ENCODE data around the gene FBXO42. TPM values are rescaled to one million over a fixed set of nuclear protein-coding genes. Genes with fewer than 3 reads are reported as not detected.

The FBXO42 gene
- total and polyA plus RNA-seq, 2 of the 4 experiments (the other 2 are of a cell fraction) = 12.0 to 18.8 TPM

DNA sequence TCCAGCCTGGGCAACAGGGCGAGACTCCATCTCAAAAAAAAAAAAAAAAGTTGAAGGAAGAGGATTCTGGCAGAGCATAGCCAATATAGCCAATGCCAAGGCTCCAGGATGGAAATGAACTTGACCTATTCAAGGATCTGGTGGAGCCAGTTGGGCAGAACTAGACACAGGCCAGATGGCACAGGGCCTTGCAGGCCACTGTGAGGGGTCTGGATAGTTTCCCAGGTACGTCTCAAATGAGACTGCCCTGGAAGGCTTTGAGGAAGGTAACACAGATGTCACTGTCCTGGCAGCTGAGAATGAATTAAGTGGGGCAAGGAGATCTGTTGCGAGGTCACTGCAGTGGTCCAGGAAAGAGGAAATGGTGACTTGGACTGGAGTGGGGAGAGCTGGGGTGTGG is 127.8 kb downstream of the FBXO42 start:
- BruUV-seq (replicated peaks) = no TSS peak
- no peaks in the 10 kb centered on the region for H4K20me1 ChIP-seq (ENCODE audit: insufficient read depth, low read length)
- no peak overlapping the region for H3K18ac ChIP-seq (ENCODE audit: low read depth, low read length)
- no peak overlapping the region for H3K14ac ChIP-seq (replicated peaks; ENCODE audit: low read depth, low read length)
- H2BK15ac ChIP-seq (ENCODE audit: low read depth, low read length) = no peak overlapping the region
- no peak for DNase-seq
- H4K91ac ChIP-seq (ENCODE audit: insufficient read depth, low read depth, low read length) = no peak overlapping the region
- H3K4me2 ChIP-seq (ENCODE audit: low read depth, low read length) = no peak overlapping the region
- no peak overlapping the region for H2AK5ac ChIP-seq (ENCODE audit: low read depth, low read length)
- no peaks in the 10 kb centered on the region; the same call in 1 of the 2 replicates for H3K4me1 ChIP-seq (ENCODE audit: control insufficient read depth, insufficient read depth, low read length)
- no peak for ATAC-seq (ENCODE audit: low read depth)
- no peak overlapping the region for H2AFZ ChIP-seq (replicated peaks; ENCODE audit: low read length, poor library complexity)
- H2BK5ac ChIP-seq (ENCODE audit: low read depth, low read length, poor library complexity, severe bottlenecking) = no peak overlapping the region
- CTCF ChIA-PET = no interaction called here
- no peak overlapping the region for H4K5ac ChIP-seq (ENCODE audit: low read depth, low read length)
- no peak overlapping the region for H3K4ac ChIP-seq (ENCODE audit: low read depth, low read length)
- peaks cover 39% of the 10 kb centered on the region for H3K27me3 ChIP-seq (ENCODE audit: control insufficient read depth, insufficient read depth, low read length)
- H2BK120ac ChIP-seq (ENCODE audit: low read depth, low read length) = no peak overlapping the region
- H2AK9ac ChIP-seq (replicated peaks; ENCODE audit: low read depth, low read length, poor library complexity) = no peak overlapping the region
- H3K56ac ChIP-seq (ENCODE audit: extremely low read depth, insufficient read depth, low read length) = no peak overlapping the region
- TF ChIP-seq CEBPB (IDR thresholded peaks at IDR 0.05; ENCODE audit: low read depth, low read length) = no peak
- no peak for TF ChIP-seq BHLHE40 (IDR thresholded peaks at IDR 0.05; ENCODE audit: low read depth, low read length)
- no peak for TF ChIP-seq RAD21 (IDR thresholded peaks at IDR 0.05; ENCODE audit: low read length)
- no peak for TF ChIP-seq USF2 (IDR thresholded peaks at IDR 0.05; ENCODE audit: low read depth, low read length)
- no peak for TF ChIP-seq RFX5 (IDR thresholded peaks at IDR 0.05; ENCODE audit: low read depth, low read length)
- no peak for TF ChIP-seq CHD1 (IDR thresholded peaks at IDR 0.05; ENCODE audit: low read depth, low read length)
- TF ChIP-seq MXI1 (IDR thresholded peaks at IDR 0.05; ENCODE audit: borderline replicate concordance, low read depth, low read length) = no peak
- no peak for TF ChIP-seq RCOR1 (IDR thresholded peaks at IDR 0.05; ENCODE audit: insufficient replicate concordance, low read length)
- no peak for TF ChIP-seq ELK1 (IDR thresholded peaks at IDR 0.05; ENCODE audit: borderline replicate concordance, low read depth, low read length)
- TF ChIP-seq, protein P1, sequence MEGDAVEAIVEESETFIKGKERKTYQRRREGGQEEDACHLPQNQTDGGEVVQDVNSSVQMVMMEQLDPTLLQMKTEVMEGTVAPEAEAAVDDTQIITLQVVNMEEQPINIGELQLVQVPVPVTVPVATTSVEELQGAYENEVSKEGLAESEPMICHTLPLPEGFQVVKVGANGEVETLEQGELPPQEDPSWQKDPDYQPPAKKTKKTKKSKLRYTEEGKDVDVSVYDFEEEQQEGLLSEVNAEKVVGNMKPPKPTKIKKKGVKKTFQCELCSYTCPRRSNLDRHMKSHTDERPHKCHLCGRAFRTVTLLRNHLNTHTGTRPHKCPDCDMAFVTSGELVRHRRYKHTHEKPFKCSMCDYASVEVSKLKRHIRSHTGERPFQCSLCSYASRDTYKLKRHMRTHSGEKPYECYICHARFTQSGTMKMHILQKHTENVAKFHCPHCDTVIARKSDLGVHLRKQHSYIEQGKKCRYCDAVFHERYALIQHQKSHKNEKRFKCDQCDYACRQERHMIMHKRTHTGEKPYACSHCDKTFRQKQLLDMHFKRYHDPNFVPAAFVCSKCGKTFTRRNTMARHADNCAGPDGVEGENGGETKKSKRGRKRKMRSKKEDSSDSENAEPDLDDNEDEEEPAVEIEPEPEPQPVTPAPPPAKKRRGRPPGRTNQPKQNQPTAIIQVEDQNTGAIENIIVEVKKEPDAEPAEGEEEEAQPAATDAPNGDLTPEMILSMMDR (conservative IDR thresholded peaks at IDR 0.05; ENCODE audit: low read depth, low read length) = no peak
- no peak for TF ChIP-seq NFE2L2 (IDR thresholded peaks at IDR 0.05; ENCODE audit: low read depth, low read length)
- no peak for TF ChIP-seq FOS (IDR thresholded peaks at IDR 0.05; ENCODE audit: low read depth, low read length)
- no peak for TF ChIP-seq SMC3 (IDR thresholded peaks at IDR 0.05; ENCODE audit: low read depth, low read length)
- TF ChIP-seq MAZ (IDR thresholded peaks at IDR 0.05; ENCODE audit: borderline replicate concordance, low read depth, low read length) = no peak
- TF ChIP-seq POLR2A (IDR thresholded peaks at IDR 0.05; ENCODE audit: low read depth, low read length) = no peak
- TF ChIP-seq MAFK (IDR thresholded peaks at IDR 0.05; ENCODE audit: low read depth, low read length) = no peak
- no peak overlapping the region for H3K27ac ChIP-seq (ENCODE audit: insufficient read depth, low read length)
- H3K36me3 ChIP-seq (ENCODE audit: control insufficient read depth, insufficient read depth, low read length) = no peaks in the 10 kb centered on the region
- intact Hi-C loops (cut with micrococcal nuclease) (no loop called here), dilution Hi-C loops (cut with HindIII; ENCODE audit: low sequenced_read_pairs, unreplicated experiment) (no loop called here), in situ Hi-C loops (cut with MboI; ENCODE audit: low sequenced_read_pairs) (no loop called here)
- H3K9ac ChIP-seq (ENCODE audit: low read depth, low read length) = no peak overlapping the region
- no peaks in the 10 kb centered on the region for H3K9me1 ChIP-seq (ENCODE audit: insufficient read depth, low read length)
- no peak overlapping the region for H3K4me3 ChIP-seq (ENCODE audit: insufficient read depth, low read depth, low read length)
- no peak overlapping the region for H2BK20ac ChIP-seq (ENCODE audit: low read depth, low read length)
- H3K23ac ChIP-seq (ENCODE audit: low read depth, low read length) = no peak overlapping the region
- peaks cover 14% of the 10 kb centered on the region for H3K9me3 ChIP-seq (ENCODE audit: control insufficient read depth, insufficient read depth, low read length)
- no peaks in the 10 kb centered on the region for H3K79me1 ChIP-seq (ENCODE audit: low read depth in 1 of 2, low read length in 2 of 2)
- POLR2A ChIA-PET (ENCODE audit: unreplicated experiment) = no interaction called here
- no peak overlapping the region for H4K8ac ChIP-seq (ENCODE audit: low read depth in 2 of 2, low read length in 2 of 2)
- WGBS, 2 experiments (ENCODE audit: extremely low coverage in 2 of 2, insufficient read length in 1 of 2) = 67% methylated on average over 2 of the region's 3 CpGs; no CpG with 5 or more reads in 1 of the 2 experiments

Data from IMR-90 (cell line).